Thyroid gland (tissue), 4 donors: ENCODE measurements around the gene DDX18.

ENCODE experiments used
- POLR2A ChIP-seq, 2 donors: fragments of 450-650 bp; IDR thresholded peaks; one replicate each; pipeline ENCODE4 v1.6.1; 2017; ENCODE audit warnings: antibody characterized with exemption in 2 of 2, mild to moderate bottlenecking in 2 of 2, moderate library complexity in 1 of 2
- TF ChIP-seq, protein P1 (sequence below), 6 experiments: fragments of 200-600 bp in 3 of 6; fragments of 450-650 bp in 3 of 6; sonication (generic) in 3 of 6; IDR thresholded peaks; one replicate each; pipeline ENCODE4 v1.5.1; 2016 to 2019; ENCODE audit warnings: antibody characterized with exemption in 6 of 6, mild to moderate bottlenecking in 2 of 6, inconsistent platforms in 1 of 6, moderate library complexity in 1 of 6

DNA sequence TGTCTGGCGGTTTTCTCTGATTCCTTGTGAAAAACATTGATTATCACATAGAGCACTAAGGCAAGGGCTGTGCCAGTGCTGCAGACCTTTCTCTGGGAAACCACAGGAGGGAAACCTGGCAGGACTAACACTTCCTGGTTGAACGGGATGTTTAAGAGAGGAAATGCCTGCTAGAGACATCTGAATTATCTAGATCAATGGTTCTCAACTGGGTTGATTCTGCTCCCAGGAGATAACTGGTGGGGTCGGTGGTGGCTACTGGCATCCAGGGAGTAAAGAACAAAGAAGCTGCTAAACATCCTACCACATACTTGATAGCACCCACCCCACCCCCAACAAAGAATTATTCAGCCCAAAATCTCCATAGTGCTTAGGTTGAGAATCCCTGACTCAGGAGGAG is 37.5 kb downstream of the DDX18 start:
- TF ChIP-seq, protein P1, sequence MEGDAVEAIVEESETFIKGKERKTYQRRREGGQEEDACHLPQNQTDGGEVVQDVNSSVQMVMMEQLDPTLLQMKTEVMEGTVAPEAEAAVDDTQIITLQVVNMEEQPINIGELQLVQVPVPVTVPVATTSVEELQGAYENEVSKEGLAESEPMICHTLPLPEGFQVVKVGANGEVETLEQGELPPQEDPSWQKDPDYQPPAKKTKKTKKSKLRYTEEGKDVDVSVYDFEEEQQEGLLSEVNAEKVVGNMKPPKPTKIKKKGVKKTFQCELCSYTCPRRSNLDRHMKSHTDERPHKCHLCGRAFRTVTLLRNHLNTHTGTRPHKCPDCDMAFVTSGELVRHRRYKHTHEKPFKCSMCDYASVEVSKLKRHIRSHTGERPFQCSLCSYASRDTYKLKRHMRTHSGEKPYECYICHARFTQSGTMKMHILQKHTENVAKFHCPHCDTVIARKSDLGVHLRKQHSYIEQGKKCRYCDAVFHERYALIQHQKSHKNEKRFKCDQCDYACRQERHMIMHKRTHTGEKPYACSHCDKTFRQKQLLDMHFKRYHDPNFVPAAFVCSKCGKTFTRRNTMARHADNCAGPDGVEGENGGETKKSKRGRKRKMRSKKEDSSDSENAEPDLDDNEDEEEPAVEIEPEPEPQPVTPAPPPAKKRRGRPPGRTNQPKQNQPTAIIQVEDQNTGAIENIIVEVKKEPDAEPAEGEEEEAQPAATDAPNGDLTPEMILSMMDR (IDR thresholded peaks at IDR 0.05), result no peak
- no peak for TF ChIP-seq POLR2A (IDR thresholded peaks at IDR 0.05)
